ENCODE data around the gene HOXA2.

Gene HOXA2

GRCh38 chr7:27080844-27081436 lies 21.5 kb downstream of the HOXA2 start:
- no peak for DNase-seq (ENCODE audit: low read depth in 2 of 2, low spot score in 1 of 2)

GRCh38 chr7:27079234-27079975 lies 23.1 kb downstream of the HOXA2 start:
- DNase-seq (ENCODE audit: low read depth in 2 of 2, low spot score in 1 of 2), result no peak

GRCh38 chr7:27078616-27079233 lies 23.8 kb downstream of the HOXA2 start:
- no peak for DNase-seq (ENCODE audit: low read depth in 2 of 2, low spot score in 1 of 2)

DNA sequence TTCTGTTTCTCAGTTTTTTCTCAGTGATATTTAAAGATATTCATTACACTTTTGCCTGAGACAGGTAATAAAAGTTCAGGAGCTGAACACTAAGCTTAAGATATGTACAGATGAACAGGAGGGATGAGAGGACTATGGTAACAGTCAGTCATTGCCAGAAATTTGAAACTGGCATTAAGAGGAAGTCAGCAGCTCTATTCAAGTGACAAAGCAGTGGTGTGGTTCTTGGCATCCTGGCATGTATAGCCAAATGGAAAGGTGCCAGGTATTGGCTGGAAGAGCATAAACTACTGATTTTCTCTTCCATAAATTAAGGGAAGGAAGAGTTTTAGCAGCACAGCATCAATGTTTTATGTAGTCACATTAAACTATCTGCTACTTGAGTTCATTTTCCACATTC lies 29.4 kb downstream of the HOXA2 start:
- DNase-seq (ENCODE audit: low read depth in 2 of 2, low spot score in 1 of 2), result no peak

DNA sequence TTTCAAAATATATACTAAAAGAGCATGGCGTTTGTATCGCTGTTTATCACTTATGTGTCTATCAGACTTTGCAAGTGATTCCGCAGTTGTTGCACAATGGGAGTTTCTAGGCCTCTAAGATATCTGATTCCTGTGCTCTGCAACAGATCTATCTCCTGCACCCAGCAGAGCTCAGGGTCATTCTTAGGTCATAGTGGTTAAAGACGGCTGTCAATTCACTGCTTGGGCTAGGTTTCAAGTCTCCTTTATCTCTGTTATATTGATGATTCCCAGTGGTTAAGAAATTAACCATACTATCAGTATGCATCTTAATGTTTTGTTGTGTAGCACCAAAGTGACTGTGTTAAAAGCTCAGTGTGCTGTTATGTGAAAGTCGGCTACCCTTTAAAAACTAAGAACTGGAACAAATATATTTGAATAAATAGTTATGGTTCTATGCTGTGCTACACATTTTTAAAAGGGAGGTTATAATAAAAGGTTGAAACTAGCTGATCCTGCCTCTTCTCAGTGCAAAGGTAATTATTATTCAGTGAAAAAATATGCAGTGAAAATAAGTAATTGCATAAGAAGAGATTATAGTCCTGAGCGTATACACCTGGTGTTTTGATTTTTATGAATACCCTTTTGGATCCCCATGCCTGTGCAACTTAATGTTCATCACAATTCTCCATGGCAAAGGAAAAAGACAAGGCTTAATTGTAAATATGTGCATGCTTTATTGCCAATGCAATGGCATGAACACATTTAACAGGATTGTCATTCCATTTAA lies 30.7 kb downstream of the HOXA2 start:
- DNase-seq (ENCODE audit: low read depth in 2 of 2, low spot score in 1 of 2), result no peak

GRCh38 chr7:27068259-27068658 lies 34.2 kb downstream of the HOXA2 start:
- no peak for DNase-seq (ENCODE audit: low read depth in 2 of 2, low spot score in 1 of 2)

GRCh38 chr7:27066148-27066547 lies 36.3 kb downstream of the HOXA2 start:
- DNase-seq (ENCODE audit: low read depth in 2 of 2, low spot score in 1 of 2), result no peak

- no peak for DNase-seq (ENCODE audit: low read depth in 2 of 2, low spot score in 1 of 2)
These were observed 36.8 kb downstream of the HOXA2 start for GRCh38 chr7:27065709-27066108.

GRCh38 chr7:27064661-27065060 lies 37.8 kb downstream of the HOXA2 start:
- no peak for DNase-seq (ENCODE audit: low read depth in 2 of 2, low spot score in 1 of 2)

GRCh38 chr7:27064159-27064558 lies 38.3 kb downstream of the HOXA2 start:
- no peak for DNase-seq (ENCODE audit: low read depth in 2 of 2, low spot score in 1 of 2)

DNA sequence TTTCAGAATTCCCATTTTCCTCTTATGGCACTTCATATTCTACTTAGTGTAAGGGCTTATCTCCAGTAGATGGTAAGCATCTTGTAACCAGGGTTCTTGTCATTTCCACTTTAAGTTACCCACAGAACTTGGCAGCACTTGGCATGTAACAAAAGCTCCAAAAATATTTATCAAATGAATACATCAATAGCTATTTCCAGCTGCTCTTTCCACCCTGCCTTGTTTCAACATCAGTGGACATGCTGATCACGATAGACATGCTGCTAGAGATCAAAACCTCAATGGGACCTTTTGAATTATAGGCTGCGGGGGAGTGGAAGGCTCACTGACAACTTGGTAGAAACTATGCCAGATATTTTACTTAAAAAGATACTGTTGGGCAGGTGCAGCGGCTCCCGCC lies 39.5 kb downstream of the HOXA2 start:
- DNase-seq (ENCODE audit: low read depth in 2 of 2, low spot score in 1 of 2), result no peak

- DNase-seq (ENCODE audit: low read depth in 2 of 2, low spot score in 1 of 2), result no peak
These were observed 49.3 kb downstream of the HOXA2 start for GRCh38 chr7:27053153-27053552.

DNA sequence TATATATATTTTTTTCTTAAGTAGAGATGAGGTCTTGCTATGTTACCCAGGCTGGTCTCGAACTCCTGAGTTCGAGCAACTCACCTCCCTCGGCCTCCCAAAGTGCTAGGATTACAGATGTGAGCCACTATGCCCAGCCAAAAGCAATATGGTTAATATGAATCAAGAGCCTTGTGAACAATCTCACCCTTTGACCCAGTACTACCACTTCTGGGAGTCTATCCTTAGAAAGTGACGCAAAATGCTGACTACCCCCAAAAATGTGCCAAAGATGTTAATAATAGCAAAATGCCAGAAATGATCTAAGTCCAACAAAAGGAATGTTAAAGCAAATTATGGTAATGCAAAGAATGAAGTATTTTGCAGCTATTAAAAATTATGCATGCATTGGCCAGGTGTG lies 51.0 kb downstream of the HOXA2 start:
- no peak for DNase-seq (ENCODE audit: low read depth in 2 of 2, low spot score in 1 of 2)
